Measurements from ENCODE around the gene RNF213.

Gene RNF213

GRCh38 chr17:80260791-80261158 is at the start of gene RNF213:
RNF213 (plus strand) TSS chr17:80260852; CDS start chr17:80263682, 2,830 bp downstream.
- TF ChIP-seq CTCF (IDR thresholded peaks at IDR 0.05; ENCODE audit: extremely low read depth, insufficient read depth, missing control alignments), result no peak
- peak; percentile 91 for DNase-seq (ENCODE audit: low spot score)

GRCh38 chr17:80212109-80212508 is 48.5 kb upstream of the RNF213 start:
- TF ChIP-seq CTCF (IDR thresholded peaks at IDR 0.05; ENCODE audit: extremely low read depth, insufficient read depth, missing control alignments), result no peak

More at GRCh38 chr17:80260791-80261158, at the start of gene RNF213:
- in situ Hi-C loops (cut with MboI; ENCODE audit: low pct_unique_long_range_greater_than_20kb, low sequenced_read_pairs, unreplicated experiment), result no loop called here

GRCh38 chr17:80212511-80212910 is 48.1 kb upstream of the RNF213 start:
- DNase-seq (ENCODE audit: low spot score), result no peak
- no peak for TF ChIP-seq CTCF (IDR thresholded peaks at IDR 0.05; ENCODE audit: extremely low read depth, insufficient read depth, missing control alignments)
- in situ Hi-C loops (cut with MboI; ENCODE audit: low pct_unique_long_range_greater_than_20kb, low sequenced_read_pairs, unreplicated experiment), result no loop called here

More at GRCh38 chr17:80212109-80212508, 48.5 kb upstream of the RNF213 start:
- DNase-seq (ENCODE audit: low spot score), result no peak
- in situ Hi-C loops (cut with MboI; ENCODE audit: low pct_unique_long_range_greater_than_20kb, low sequenced_read_pairs, unreplicated experiment), result no loop called here

- in situ Hi-C loops (cut with MboI; ENCODE audit: low pct_unique_long_range_greater_than_20kb, low sequenced_read_pairs, unreplicated experiment), result no loop called here
- no peak for DNase-seq (ENCODE audit: low spot score)
- no peak for TF ChIP-seq CTCF (IDR thresholded peaks at IDR 0.05; ENCODE audit: extremely low read depth, insufficient read depth, missing control alignments)
These were observed 47.5 kb upstream of the RNF213 start for GRCh38 chr17:80212962-80213642.

- TF ChIP-seq CTCF (IDR thresholded peaks at IDR 0.05; ENCODE audit: extremely low read depth, insufficient read depth, missing control alignments), result no peak
- in situ Hi-C loops (cut with MboI; ENCODE audit: low pct_unique_long_range_greater_than_20kb, low sequenced_read_pairs, unreplicated experiment), result no loop called here
- DNase-seq (ENCODE audit: low spot score), result no peak
These were observed 47.0 kb upstream of the RNF213 start for GRCh38 chr17:80213643-80213975.

- DNase-seq (ENCODE audit: low spot score), result no peak
- in situ Hi-C loops (cut with MboI; ENCODE audit: low pct_unique_long_range_greater_than_20kb, low sequenced_read_pairs, unreplicated experiment), result no loop called here
- TF ChIP-seq CTCF (IDR thresholded peaks at IDR 0.05; ENCODE audit: extremely low read depth, insufficient read depth, missing control alignments), result no peak
These were observed 46.4 kb upstream of the RNF213 start for GRCh38 chr17:80214012-80214877.
